Osteocyte (in vitro differentiated cells): ENCODE measurements around the gene DNMT3B. TPM values are rescaled to one million over a fixed set of nuclear protein-coding genes. Genes with fewer than 3 reads are reported as not detected.

Source experiments
- DNase-seq: peaks from one replicate; pipeline ENCODE4 v3.0.0; 2021; ENCODE audit warnings: mixed read lengths; ENCODE audit not compliant: unreplicated experiment; ENCODE audit errors: extremely low spot score
- H3K27ac Mint-ChIP-seq: one replicate; pipeline ENCODE4 v1.8.0; 2021; ENCODE audit warnings: mild to moderate bottlenecking, mixed read lengths; ENCODE audit not compliant: unreplicated experiment
- H3K27me3 Mint-ChIP-seq: one replicate; pipeline ENCODE4 v1.8.0; 2021; ENCODE audit warnings: mixed read lengths; ENCODE audit not compliant: unreplicated experiment
- H3K36me3 Mint-ChIP-seq: one replicate; pipeline ENCODE4 v1.8.0; 2021; ENCODE audit warnings: mixed read lengths; ENCODE audit not compliant: unreplicated experiment
- H3K4me1 Mint-ChIP-seq: one replicate; pipeline ENCODE4 v1.8.0; 2021; ENCODE audit warnings: mixed read lengths; ENCODE audit not compliant: unreplicated experiment
- H3K4me3 Mint-ChIP-seq: one replicate; pipeline ENCODE4 v1.8.0; 2021; ENCODE audit warnings: mild to moderate bottlenecking, moderate library complexity, mixed read lengths; ENCODE audit not compliant: unreplicated experiment
- H3K9me3 Mint-ChIP-seq: one replicate; pipeline ENCODE4 v1.8.0; 2021; ENCODE audit warnings: mixed read lengths; ENCODE audit not compliant: unreplicated experiment
- total RNA-seq: library from RNA; stranded (reverse); gene quantifications from 2 replicates; pipeline ENCODE4 v1.2.1, GENCODE V29; 2021
- TF ChIP-seq, protein P1 (sequence below): fragments of 200-600 bp; sonication (generic); IDR thresholded peaks from 2 replicates; pipeline ENCODE4 v1.5.0; 2021; ENCODE audit warnings: antibody characterized with exemption, mild to moderate bottlenecking, moderate library complexity

DNMT3B gene
- total RNA-seq, 1 donor from 2014 or later, result 2.9 TPM

DNA sequence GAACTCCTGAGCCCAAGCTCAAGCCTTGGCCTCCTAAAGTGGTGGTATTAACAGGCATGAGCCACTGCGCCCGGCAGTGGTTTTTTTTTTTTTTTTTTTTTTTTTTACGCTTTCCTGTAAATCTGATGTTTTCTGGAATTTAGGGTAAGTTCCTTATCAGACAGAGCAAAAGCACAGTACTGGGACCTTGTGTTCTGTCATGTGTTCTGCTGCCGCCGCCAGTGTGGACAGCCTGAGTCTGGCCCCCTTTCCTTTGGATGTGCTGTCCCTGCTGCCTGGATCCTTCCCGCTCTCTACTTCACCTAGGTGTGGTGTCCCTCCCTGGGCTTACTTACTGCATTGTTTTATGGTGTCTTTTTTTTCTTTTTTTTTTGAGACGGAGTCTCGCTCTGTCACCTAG is 11.7 kb downstream of the DNMT3B start:
- Mint-ChIP-seq H3K4me3 (no peak overlapping the region), H3K27ac (no peak overlapping the region), H3K36me3 (no peaks in the 10 kb centered on the region), H3K27me3 (no peaks in the 10 kb centered on the region), H3K9me3 (no peaks in the 10 kb centered on the region), H3K4me1 (peaks cover 29% of the 10 kb centered on the region)
- no peak for DNase-seq
- TF ChIP-seq, protein P1, sequence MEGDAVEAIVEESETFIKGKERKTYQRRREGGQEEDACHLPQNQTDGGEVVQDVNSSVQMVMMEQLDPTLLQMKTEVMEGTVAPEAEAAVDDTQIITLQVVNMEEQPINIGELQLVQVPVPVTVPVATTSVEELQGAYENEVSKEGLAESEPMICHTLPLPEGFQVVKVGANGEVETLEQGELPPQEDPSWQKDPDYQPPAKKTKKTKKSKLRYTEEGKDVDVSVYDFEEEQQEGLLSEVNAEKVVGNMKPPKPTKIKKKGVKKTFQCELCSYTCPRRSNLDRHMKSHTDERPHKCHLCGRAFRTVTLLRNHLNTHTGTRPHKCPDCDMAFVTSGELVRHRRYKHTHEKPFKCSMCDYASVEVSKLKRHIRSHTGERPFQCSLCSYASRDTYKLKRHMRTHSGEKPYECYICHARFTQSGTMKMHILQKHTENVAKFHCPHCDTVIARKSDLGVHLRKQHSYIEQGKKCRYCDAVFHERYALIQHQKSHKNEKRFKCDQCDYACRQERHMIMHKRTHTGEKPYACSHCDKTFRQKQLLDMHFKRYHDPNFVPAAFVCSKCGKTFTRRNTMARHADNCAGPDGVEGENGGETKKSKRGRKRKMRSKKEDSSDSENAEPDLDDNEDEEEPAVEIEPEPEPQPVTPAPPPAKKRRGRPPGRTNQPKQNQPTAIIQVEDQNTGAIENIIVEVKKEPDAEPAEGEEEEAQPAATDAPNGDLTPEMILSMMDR, result no peak

- Mint-ChIP-seq H3K36me3 (no peaks in the 10 kb centered on the region), H3K4me1 (peaks cover 29% of the 10 kb centered on the region), H3K4me3 (no peak overlapping the region), H3K27ac (peak overlapping the region; percentile 27), H3K27me3 (no peaks in the 10 kb centered on the region), H3K9me3 (no peaks in the 10 kb centered on the region)
- TF ChIP-seq, protein P1, result no peak
- DNase-seq, result no peak
Measured at GRCh38 chr20:32775336-32775991, 13.3 kb downstream of the DNMT3B start.

GRCh38 chr20:32777177-32777956 is 15.2 kb downstream of the DNMT3B start:
- TF ChIP-seq, protein P1, result no peak
- H3K4me1 Mint-ChIP-seq, result peaks cover 29% of the 10 kb centered on the region
- H3K36me3 Mint-ChIP-seq, result no peaks in the 10 kb centered on the region
- no peak for DNase-seq
- H3K9me3 Mint-ChIP-seq, result no peaks in the 10 kb centered on the region
- H3K27ac Mint-ChIP-seq, result peak overlapping the region; percentile 52
- no peaks in the 10 kb centered on the region for H3K27me3 Mint-ChIP-seq
- no peak overlapping the region for H3K4me3 Mint-ChIP-seq

- TF ChIP-seq, protein P1, result no peak
- H3K27ac Mint-ChIP-seq, result no peak overlapping the region
- no peak overlapping the region for H3K4me3 Mint-ChIP-seq
Measured at GRCh38 chr20:32779500-32780211, 17.5 kb downstream of the DNMT3B start.

GRCh38 chr20:32780278-32780677 is 18.1 kb downstream of the DNMT3B start:
- H3K27ac Mint-ChIP-seq, result no peak overlapping the region

More at GRCh38 chr20:32779500-32780211, 17.5 kb downstream of the DNMT3B start:
- H3K36me3 Mint-ChIP-seq, result no peaks in the 10 kb centered on the region
- H3K9me3 Mint-ChIP-seq, result no peaks in the 10 kb centered on the region
- no peak for DNase-seq
- H3K27me3 Mint-ChIP-seq, result no peaks in the 10 kb centered on the region
- peaks cover 29% of the 10 kb centered on the region for H3K4me1 Mint-ChIP-seq

More at GRCh38 chr20:32780278-32780677, 18.1 kb downstream of the DNMT3B start:
- H3K27me3 Mint-ChIP-seq, result no peaks in the 10 kb centered on the region
- peaks cover under 1% of the 10 kb centered on the region for H3K36me3 Mint-ChIP-seq
- DNase-seq, result no peak
- TF ChIP-seq, protein P1, result no peak
- H3K9me3 Mint-ChIP-seq, result no peaks in the 10 kb centered on the region
- H3K4me1 Mint-ChIP-seq, result peaks cover 26% of the 10 kb centered on the region
- H3K4me3 Mint-ChIP-seq, result no peak overlapping the region
